IPS DF 19.7 (cell line): Measurements from ENCODE around the gene TMEM40.
"Not testable (repeated sequence)": the region's sequence is repeated elsewhere in the genome, so short reads cannot be mapped to it uniquely, and the experiment has no call there.

Experiments
- DNase-seq: peaks from one replicate; pipeline ENCODE4 v3.0.0-alpha.2; 2013; ENCODE audit warnings: low read depth, low spot score

TMEM40 gene

DNA sequence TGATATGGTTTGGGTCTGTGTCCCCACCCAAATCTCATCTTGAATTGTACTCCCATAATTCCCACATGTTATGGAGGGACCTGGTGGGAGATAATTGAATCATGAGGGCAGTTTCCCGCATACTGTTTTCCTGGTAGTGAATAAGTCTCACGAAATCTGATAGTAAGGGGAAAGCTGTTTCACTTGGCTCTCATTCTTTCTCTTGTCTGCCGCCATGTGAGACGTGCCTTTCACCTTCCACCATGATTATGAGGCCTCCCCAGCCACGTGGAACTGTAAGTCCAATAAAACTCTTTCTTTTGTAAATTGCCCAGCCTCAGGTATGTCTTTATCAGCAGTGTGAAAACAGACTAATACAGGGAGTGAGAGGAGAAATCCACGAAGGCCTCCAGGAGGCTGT is 16.9 kb upstream of the TMEM40 start:
- not testable (repeated sequence) for DNase-seq

DNA sequence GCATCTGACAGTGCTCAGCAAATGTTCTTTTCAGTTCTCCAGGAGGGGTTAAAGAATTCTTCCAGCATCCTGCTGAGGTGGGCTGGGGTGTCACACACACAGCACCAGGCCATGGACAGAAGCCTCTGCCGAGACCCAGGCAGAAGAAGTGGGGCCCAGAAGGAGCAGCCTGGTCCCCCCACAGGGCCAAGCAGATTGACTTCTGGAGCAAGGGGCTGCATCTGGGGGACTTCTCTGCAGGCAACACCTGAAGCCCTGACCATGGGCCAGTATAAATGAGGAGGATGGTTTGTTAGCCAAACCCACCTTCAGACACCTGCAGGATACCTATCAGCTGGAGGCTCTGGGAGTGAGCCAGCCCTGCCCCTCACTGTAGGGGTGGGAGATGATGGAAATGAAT is 16.2 kb upstream of the TMEM40 start:
- DNase-seq = no peak

DNA sequence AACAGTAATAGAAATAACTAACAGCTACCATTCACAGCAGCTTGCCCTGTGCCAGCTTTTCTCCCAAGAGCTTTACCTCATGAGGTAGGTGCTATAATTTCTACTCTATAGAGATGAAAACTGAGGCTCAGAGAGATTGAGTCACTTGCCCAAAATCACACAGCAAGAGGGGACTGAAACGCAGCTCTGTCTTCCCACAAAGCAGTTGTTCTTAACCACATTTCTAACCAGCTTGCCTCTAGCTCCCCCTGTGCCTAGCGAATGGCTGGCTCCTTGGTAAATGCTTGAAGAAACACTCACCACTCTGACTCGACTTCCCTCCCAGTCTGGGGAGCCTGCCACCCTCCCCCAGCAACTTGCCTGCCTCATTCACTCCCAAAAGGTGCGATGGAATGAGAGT is 15.6 kb upstream of the TMEM40 start:
- no peak for DNase-seq

DNA sequence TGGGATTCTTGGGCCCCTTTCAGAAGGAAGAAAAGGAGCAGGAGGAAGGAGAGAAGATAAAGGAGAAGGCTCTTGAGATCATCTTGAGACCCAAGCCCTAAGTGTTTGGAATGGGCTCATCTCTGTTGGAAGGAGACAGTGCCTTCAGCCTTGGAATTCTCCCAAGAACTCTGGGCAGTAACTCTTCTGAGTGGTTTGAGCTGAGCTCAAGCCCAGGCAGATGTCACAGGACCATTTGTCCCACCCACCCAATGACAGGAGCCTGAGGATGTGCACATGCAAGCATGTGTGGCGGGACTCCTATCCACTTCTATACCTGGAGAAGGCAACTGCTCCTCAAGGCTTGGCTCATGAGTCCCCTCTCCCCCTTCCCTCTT is 14.6 kb upstream of the TMEM40 start:
- no peak for DNase-seq

DNA sequence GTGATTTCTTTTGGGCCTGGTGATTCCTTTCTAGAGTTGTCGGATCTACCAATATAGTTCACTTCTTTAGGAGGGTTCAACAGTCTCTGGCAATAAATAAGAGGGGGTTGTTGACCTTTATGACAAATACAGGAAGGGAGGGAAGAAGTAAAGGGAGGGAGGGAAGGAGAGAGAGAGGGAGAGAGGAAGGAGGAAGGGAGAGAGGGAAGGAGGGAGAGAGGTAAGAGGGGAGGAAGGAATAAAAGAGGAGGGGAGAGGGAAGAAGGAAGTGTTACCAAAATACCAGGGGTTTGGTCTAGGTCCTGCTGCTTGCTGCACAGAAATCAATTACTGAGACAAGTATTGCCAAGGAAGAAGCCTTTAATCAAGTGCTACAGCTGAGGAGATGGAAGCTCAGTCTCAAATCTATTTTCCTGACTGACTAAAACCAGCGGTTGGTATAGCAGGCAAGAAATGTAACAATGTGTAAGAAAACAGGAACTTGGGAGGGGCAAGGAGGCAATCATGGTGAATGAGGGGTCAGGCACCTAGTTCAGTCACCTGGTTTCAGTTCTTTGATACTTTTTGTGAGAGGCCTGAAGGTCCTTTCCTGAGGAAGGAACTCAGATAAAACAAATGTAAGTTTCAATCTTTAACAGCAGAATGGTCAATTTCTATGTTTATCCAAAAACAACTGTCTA is 14.1 kb upstream of the TMEM40 start:
- no peak for DNase-seq

DNA sequence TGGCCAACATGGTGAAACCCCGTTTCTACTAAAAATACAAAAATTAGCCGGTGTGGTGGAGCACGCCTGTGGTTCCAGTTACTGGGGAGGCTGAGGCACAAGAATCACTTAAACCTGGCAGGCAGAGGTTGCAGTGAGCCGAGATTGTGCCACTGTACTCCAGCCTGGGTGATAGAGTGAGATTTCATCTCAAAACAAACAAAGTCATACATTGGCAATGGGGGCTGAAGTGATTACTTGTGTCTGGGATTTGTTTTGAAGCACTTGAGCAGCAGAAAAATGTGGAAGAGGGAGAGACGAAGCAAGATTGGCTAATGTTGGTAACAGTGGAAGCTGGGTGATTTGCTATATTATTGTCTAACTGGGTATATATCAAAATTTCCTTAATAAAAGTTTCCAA is 13.4 kb upstream of the TMEM40 start:
- DNase-seq = no peak

DNA sequence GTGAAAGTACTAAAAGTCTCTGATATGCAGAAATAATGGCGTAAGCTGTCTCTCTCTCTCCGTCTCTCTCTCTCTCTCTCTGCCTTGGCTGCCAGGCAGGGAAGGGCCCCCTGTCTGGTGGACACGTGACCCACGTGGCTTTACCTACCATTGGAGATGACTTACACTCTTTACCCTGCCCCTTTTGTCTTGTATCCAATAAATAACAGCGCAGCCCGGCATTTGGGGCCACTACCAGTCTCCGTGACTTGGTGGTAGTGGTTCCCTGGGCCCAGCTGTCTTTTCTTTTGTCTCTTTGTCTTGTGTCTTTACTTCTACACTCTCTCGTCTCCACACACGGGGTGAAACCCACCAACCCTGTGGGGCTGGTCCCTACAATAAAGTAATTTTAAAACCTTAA is 12.2 kb upstream of the TMEM40 start:
- DNase-seq = no peak

DNA sequence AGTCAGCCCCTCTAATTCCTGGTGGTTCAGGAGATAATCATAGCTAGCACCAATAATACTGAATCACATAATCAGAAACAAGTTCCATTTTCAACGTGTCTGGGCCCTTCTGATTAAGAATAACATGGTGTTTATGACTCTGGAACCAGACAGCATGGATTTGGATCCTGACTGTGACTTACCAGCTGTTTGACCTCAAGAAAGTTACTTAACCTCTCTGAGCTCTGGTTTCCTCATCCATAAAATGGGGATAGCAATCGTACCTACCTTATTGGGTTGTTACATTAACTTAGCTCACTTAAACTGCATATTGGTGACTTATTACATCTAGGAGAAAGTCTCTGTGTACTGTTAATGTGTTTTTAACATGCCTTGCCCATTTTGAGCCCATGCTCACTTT is 10.7 kb upstream of the TMEM40 start:
- no peak for DNase-seq

DNA sequence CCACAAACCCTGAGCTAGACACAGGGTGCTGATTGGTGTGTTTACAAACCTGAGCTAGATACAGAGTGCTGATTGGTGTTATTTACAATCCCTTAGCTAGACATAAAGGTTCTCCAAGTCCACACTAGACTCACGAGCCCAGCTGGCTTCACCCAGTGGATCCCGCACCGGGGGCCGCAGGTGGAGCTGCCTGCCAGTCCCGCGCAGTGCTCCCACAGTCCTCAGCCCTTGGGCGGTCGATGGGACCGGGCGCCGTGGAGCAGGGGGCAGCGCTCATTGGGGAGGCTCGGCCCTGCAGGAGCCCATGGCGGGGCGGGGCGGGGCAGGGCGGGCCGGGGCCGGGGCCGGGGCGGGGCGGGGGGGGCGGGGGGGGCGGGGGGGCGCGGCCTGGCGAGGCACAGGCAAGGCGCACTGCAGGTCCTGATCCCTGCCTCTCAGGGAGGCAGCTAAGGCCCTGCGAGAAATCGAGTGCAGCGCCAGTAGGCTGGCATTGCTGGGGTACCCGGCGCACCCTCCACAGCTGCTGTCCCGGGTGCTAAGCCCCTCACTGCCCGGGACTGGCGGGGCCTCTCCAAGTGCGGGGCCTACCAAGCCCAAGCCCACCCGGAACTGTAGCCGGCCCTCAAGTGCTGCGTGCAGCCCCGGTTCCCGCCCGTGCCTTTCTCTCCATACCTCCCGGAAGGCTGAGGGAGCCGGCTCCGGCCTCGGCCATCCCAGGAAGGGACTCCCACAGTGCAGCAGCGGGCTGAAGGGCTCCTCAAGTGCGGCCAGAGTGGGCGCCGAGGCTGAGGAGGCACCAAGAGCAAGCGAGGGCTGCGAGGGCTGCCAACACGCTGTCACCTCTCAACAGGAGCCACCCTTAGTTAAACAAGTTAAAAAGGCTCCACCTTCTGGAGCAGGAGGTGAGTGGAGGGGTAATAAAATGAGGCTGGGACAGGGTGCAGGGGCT is 9.8 kb upstream of the TMEM40 start:
- no peak for DNase-seq

DNA sequence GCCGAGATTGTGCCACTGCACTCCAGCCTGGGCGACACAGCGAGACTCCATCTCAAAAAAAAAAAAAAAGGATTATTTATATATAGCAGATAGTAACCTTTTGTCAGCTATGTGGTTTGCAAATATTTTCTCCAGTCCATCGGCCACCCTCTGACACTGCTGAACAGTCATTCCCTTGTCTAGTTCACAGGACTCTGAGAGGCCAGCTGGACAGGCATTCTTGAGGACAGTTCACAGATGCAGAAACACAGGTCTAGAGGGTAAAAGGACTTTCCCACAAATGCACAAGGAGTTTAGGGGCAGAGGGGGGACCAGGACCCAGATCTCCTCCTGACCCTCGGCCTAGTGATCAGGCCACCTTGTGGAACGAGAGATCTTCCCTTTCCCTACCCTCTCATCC is 7.5 kb upstream of the TMEM40 start:
- no peak for DNase-seq

DNA sequence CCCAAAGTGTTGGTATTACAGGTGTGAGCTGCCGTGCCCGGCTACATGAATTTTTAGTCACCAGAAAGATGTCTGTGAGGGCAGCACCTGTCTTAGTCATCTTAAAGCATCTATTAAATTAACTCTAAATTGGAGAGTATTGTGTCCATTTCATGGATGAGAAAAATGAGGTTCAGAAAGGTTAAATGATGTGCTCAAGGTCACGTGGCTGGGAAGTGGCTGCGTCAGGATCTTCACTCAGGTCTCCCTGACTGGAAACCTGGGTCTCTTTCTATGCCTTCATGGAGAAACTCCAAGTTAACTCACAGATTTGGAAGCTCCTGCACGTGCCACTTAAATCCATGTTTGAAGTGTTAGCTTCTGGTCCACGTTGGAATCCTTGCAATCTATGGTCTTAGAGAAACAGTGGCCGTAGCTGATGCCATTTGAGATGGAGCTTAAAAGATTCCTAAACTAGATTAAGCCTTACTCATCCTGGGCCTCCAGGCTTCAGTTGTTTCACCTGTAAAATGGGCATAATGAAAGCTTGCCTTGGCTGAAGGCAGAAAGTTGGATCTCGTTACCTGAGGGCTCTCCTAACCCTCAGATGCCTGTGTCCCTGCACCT is 5.2 kb upstream of the TMEM40 start:
- DNase-seq = no peak

DNA sequence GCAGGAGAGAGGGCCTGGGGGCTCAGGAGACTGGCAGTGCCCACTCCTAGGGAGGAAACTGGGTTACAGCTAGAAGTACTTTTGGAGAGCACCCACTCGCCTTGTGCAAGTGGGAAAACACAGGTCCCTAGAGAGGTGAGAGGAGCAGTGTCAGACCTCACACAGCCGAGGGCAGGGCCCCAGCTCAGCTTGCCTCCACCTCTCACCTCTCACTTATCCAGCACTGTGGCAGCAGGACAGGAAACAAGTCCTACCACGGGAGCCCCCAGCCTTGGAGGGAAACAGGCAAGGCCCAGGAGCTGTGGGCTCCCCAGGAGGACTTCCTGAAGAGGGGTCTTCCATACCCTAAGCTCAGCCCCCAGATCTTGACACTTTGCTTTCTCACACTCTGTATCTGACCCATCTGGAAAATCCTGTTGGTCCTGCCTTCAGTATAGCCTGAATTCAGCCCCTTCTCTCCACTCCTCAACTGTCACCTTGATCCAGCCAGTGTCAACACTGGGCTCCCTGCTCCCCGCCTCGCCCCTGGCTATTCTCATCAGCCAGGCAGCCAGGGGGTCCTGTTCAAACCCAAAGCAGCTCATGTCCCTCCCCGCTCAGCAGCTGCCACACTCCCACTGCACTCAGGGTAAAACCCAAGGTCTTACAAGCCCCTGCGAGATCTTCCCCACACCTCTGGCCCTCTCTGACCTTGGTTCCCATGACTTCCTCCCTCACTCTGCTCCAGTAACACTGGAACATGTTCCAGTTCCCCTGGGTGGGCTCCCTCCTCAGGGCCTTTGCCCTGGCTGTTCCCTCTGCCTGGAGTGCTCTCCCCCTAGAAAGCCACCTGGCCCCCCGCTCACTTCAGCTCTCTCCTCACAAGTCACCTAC is 870 bp upstream of the TMEM40 start:
- DNase-seq = no peak

DNA sequence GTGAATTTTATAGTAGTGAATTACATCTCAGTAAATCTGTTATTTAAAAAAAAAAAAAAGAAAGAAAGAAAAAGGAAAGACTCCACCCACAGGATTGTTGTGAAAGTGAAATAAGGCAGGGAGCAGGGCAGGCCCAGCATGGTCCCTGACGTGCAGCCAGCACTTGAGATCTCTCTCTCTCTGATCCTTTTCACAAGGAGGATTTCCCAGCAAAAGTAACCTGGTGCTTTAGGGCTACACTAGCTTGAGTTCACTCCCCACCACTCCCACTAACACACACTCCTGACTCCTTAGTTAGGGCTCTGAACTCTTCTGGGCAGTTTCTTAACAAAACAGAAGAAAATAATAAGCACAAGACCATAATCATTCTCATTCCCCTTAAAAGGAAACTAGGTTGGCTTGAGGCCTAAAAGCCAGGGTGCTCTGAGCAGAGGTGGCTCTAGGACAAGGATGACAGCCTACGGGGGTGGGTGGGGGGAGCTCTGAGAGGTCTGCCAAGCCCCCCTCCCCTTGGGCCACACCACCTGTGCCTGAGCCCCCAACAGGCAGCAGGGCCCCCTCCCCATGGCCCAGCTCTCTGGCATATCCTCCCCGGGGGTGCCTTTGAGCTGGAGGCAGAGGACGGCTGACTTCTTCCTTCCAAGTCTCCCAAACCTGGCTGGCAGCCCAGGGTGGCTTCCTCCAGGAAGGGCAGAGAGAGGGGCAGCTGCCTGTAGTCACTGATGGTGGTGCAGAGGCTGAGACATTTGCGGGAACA is 856 bp downstream of the TMEM40 start:
- DNase-seq = no peak

DNA sequence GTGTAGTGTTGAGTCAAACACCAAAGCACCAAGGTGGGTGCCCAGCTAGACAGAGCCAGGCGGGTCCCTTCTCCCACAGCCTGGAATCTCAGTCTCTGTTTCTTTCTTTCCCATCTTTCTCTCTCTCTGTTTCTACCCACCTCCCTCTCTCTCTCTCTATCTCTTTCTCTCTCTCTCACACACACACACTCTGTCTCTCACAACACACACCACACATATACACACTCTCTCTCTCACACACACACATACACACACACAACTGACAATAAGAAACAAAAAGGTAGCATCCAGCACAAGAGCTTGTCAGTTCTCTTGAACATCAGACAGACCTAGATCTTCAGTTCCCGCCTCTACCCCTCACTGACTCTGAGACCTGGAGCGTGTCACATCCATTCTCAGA is 2.4 kb downstream of the TMEM40 start:
- DNase-seq = no peak

DNA sequence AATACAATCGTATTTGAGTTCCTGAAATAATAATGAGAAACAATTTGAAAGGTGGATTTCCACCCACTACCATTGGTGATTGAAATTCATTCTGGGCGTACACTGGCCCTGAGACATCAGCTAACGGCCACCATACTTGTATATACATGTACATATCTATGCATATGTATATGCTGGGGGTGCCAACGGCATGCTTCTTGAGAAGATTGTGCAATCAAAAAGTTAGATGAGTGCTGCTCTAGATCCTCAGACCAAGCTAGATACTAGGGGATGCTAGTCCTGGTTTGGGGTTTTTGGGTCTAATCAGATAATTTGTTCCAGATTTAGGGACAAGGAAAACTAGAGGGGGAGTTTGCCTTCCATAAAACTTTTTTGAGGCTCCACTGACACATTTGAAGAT is 2.9 kb downstream of the TMEM40 start:
- no peak for DNase-seq

DNA sequence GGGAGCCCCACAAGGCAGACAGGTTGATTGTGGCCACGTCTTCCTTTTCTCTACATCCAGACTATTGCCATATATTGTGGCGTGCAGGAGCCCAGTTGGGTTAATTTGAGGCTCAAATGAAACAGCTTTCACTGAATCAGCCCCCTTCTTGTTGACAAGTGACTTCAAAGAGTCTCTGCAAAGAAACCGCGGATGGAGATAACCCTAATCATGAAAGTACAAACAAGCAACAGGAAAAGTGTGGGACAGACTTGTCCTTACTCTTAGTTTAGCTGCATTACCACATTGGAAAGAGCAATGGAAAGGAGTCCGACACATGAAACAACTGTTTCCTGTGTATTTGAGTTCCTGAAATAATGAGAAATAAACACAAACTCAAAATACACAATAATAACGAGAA is 3.3 kb downstream of the TMEM40 start:
- no peak for DNase-seq

DNA sequence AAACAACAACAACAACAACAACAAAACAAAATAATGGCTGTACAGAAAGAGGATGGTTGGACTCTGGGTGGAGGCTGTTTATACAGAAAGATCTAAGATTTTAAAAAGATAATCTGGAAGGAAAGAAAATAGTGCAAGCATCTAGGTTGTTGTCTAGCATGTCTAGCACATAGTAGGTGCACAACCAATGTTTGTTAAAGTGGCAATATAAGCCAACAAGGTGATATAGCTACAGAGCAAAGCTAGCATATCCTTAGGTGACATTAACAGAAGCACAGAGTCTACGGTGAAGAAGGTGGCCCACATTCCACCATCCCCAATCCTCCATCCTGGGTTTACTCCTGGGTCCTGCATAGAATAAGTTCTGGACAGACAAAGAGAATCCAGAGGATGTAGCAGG is 4.7 kb downstream of the TMEM40 start:
- no peak for DNase-seq

DNA sequence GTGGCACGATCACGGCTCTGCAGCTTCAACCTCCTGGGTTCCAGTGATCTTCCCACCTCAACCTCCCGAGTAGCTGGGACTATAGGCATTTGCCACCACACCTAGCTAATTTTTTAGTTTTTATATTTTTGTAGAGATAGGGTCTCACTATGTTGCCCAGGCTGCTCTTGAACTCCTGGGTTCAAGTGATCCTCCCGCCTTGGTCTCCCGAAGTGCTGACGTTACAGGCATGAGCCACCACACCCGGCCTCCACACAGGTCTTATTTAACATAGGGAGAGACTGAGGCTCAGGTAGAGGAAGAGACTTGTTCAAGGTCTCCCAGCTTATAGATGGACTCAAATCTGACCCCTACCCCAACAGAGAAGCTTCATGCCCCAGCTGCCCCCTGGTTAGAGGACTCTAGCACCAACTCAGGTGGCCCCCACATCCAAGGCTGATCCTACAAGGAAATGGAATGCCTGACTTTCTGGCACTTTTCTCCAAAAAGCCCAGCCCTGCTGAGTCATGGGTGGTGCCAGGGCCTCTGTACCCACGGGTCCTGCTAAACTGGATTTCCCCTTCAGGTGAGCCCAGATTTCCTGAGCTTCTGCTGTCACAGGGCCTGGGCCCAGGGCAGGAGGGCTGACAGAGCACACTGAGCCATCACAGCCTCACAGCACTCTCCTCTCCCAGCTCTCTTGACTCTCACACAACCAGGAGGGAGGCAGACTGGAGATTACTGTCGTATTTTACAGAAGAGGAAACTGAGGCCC is 5.6 kb downstream of the TMEM40 start:
- DNase-seq = no peak

DNA sequence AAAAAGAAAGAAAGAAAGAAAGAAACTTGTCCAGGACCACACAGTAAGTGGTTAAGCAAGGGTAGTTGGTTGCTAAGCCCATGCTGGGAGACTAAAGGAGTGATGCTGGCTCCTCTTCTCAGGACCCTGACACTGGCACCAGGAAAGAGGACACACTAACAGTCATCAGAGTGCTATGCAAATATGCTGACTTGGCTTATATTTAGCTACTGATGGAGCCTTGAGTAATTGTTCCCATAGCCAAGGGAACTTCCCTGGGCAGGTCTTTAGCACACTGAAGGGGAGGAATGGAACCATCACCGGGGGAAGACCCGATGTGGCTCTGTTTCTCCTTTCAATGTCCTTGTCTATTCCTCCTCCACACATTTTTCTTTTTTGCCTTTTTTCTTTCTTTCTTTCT is 6.2 kb downstream of the TMEM40 start:
- DNase-seq = no peak

DNA sequence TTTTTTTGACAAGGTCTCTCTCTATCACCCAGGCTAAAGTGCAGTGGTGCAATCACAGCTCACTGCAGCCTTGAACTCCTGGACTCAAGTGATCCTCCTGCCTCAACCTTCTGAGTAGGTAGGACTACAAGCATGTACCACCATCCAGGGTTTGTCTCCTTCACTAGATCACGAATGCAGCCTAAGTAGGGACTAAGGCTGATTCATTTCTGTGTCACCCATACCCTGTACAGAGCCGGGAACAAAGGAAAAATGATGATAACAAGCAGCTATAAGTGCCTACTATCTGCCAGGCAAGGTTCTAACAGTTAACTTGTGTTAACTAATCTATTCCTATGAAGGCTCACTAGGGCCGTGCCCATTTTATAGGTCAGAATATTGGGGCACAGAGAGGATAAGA is 7.0 kb downstream of the TMEM40 start:
- DNase-seq = no peak
